HG03354 (cell line): Measurements from ENCODE around the gene ZP2.
"Not testable (repeated sequence)": the region's sequence is repeated elsewhere in the genome, so short reads cannot be mapped to it uniquely, and the experiment has no call there.

Experiments
- ATAC-seq: cut with Tn5 transposase; IDR thresholded peaks from one replicate; pipeline ENCODE4 v1.9.1; 2021; ENCODE audit warnings: mild to moderate bottlenecking; ENCODE audit not compliant: unreplicated experiment, poor library complexity, severe bottlenecking

ZP2 gene

DNA sequence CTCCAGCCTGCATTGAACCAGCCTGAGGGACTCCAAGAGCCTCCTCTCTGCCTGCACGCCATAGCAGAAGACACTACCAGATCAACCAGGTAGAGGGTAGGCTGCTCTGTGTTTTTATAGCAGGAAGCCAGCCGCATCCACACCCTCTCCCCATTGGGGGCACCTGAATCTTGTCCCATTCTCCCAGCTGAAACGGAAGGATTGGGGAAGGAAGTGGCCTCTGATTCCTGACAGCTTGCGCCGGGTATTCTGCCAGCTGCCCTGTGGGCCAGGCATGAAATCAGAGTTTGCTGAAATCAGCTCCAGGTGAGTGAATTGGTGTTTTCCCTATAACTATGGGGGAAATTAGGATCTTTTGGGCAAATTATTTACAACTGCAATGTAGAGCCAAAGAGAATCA lies at the start of gene ZP2:
ZP2 (minus strand) TSS at position 89 of the 400 bp plus-strand sequence; CDS start at position 62, 27 bp downstream.
- no peak for ATAC-seq

DNA sequence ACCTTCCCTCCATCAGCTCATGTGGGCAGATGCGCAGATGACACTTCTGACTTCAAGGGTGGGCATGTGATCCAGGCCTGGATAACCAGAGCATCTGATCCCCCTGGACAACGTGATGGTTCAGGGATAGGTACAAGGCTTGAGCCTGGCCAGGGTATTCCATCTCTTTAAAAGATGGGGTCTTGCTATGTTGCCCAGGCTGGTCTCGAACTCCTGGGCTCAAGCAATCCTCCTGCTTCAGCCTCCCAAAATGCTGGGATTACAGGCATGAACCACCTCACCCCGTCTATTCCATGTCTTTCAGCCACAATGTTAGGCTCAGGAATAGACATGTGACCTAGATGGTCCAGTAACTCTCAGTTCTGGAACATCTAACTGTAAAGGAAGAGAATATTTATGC lies 45.9 kb upstream of the ZP2 start:
- no peak for ATAC-seq

DNA sequence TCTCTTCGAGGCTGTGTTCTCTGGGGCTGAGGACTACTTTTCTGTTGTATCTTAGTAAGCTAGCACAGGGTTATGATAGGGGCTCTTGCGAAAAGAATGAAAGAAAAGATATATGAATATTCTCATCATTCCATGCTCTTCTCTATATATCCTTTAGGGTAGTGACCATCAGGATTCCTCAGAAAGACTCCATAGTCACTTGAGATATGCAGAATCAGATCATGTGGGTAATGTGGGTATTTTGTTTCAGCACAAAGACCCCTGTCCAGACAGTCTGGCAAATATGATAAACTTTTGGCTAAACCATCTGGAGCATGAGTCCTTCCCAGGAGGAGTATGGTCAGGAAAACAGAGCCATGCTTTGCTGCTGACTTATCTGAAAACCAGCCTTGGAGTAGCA lies 45.3 kb upstream of the ZP2 start:
- no peak for ATAC-seq

DNA sequence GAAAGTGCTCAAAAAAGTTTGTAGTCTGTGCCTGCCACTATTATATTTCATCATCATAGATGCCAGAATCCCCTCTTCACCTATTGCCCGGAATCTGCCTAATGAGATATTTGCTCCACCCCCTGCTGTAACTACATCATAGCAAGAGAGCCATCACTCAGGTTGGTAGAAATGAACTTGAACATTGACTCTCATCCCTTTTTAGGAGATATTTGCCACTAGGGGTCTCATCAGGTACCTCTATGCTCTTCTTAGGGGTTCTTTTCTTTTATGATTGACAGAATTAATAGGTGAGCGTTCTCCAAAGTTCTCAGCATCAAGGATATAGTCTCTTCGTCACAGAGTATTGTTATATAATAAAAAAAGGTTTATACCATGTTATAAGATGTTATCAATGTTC lies 42.1 kb upstream of the ZP2 start:
- no peak for ATAC-seq

DNA sequence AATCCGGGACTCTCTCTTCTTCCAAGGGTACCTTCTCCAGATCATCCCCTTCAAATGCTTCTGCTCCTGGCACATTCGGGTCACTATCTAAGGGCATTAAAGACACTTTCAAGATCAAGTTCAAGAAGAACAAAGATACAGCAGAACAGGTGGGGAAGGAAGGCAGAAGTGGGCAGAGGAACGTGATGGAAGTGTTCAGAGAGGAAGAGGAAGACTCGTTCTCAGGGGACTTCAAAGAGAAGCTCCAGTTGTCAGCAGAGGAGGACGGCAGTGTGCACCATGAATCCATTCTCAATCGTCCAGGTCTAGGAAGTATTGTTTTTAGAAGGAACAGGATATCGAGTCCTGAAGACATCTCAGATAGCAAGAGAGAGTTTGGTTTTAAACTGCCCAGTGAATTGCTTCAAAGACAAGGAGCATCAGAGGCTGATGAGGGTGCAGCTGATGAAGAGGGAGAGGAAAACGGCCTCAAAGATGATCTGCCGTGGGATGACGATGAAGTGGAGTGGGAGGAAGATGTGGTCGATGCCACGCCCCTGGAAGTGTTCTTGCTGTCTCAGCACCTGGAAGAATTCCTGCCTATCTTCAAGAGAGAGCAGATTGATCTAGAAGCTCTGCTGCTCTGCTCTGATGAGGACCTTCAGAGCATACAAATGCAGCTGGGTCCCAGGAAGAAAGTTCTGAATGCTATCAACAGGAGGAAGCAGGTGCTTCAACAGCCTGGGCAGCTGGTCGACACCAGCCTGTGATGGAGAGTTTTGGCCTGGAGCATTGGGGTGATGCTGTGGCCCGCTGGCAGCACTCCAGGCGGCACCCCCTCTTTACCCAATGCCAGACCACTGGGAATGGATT lies 38.9 kb upstream of the ZP2 start:
- ATAC-seq: no peak

DNA sequence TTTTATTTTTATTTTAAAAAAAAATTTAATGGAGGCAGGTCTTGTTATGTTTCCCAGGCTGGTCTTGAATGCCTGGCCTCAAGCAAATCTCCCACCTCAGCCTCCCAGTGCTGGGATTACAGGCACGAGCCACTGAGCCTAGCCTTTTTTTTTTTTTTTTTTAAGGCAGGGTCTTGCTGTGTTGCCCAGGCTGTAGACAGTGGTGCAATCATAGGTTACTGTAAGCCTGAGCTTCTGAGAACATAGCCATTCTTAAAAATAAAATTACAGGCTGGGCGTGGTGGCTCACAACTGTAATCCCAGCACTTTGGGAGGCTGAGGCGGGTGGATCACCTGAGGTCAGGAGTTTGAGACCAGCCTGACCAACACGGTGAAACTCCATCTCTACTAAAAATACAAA lies 36.8 kb upstream of the ZP2 start:
- ATAC-seq: not testable (repeated sequence)

DNA sequence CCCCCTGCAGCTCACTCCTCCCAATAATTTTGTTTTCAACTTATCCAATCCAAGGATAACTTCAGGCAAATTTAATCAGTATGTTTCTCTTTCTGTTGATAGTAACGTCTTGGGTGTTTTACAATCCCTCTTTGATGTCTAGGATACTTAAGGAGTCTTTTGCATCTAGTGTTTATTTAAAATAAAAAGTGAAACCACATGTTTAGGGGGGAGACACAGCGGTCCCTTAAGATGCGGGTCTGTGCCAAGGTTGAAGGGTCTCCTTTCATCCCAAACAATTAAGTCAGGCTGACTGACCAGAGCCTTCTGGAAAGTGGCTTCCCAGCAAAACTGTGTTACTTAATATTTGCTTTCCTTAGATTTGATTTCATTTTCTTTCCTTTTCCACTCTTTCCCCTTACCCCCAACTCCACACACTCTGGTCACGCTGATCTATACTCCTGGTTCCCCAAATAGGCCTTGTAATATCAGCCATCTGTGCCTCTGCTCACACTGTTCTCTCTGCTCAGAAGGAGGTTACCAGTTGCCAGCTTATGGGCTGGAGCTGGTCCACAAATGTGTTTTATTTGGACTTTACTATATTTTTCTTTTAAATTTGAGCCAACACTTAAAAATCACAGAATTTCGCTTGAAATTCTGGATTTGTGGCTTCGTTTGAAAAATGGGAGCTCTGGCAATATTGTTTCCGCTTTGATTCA lies 33.3 kb upstream of the ZP2 start:
- no peak for ATAC-seq

DNA sequence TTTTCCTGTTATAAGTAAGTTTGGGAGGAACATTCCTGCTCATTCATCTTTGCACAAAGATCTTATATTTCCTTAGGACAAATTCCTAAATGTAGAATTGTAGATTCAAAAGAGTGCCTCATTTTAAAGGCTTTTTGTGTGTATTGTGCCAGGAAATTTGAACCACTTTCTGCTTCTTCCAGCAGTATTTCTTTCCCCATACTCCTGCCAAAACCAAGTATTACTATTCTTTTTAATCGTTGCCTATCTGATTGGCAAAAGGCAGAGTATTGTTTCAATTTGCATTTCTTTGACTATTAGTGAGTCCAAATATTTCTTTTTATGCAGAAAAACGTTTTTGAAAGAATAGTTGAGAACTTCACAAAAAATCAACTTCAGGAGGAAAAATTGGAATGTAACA lies 31.4 kb upstream of the ZP2 start:
- ATAC-seq: no peak

DNA sequence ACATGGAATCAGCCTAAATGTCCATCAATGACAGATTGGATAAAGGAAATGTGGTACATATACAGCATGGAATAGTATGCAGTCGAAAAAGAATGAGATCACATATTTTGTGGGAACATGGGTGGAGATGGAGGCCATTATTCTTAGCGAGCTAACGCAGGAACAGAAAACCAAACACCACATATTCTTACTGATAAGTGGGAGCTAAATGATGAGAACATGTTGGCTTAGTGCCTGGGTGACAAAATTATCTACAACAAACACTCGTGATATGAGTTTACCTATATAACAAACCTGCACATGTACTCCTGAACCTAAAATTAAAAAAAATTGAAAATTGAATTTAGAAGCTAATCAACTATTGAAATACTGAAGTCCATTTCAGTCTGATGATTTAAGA lies 28.3 kb upstream of the ZP2 start:
- no peak for ATAC-seq

DNA sequence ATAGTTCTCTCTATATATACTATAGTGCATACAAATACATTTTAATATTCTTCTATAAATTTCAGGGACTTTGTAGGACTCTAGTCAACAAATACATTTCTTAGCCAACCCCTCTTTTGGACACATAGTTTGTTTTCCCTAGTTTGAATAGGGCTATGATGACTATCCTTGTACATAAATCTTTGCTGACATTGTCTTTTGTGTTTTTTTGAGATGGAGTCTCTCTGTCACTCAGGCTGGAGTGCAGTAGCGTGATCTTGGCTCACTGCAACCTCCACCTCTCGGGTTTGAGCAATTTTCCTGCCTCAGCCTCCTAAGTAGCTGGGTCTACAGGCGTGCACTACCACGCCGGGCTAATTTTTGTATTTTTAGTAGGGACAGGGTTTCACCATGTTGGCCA lies 25.5 kb upstream of the ZP2 start:
- no peak for ATAC-seq

DNA sequence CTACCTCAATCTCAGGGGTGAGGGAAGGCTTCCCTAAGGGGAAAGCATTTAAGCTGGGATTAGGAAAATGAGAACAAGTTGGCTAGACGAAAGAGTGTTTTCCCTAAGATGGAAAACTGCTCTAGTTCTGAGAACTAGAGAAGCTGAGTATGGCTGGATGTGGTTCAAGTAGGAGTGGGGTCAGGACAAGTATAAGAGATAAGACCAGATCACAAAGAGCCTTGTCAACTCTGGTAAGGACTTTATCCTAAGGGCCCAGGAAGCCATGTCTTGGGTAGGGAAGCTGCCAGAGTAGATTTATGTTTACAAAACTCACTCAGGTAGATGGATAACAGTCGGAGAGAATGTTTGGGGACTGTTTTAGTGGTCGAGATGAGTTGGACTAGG lies 23.8 kb upstream of the ZP2 start:
- no peak for ATAC-seq

DNA sequence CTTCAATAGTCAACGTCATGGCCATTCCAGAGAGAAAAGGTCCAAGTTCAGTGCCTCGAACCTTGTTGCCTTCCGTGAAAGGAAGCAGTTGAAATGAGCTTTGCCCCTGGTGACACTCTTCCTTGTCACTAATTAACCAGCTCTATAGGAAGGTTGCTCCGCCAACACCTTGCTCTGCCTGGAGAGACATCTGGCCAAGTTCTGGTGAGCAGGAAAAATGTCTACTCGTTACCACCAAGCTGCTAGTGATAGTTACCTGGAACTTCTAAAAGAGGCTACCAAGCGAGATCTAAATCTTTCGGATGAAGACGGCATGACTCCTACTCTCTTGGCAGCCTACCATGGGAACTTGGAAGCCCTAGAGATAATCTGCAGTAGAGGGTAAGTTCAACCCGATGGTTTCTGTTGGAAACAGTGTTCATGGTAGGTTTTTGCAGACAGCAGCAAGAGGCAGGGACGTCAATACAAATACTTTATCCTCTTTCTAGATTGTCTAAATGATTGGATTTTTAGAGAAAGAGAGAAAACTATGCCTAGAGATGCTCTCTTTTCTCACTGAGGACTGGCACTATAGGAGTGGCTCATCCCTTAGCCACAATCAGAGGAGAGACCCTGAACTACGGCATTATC lies 22.3 kb upstream of the ZP2 start, which contains the start of gene ANKS4B:
ANKS4B (plus strand) TSS at position 179 of the 630 bp plus-strand sequence; CDS start at position 218, 39 bp downstream.
- ATAC-seq: no peak

DNA sequence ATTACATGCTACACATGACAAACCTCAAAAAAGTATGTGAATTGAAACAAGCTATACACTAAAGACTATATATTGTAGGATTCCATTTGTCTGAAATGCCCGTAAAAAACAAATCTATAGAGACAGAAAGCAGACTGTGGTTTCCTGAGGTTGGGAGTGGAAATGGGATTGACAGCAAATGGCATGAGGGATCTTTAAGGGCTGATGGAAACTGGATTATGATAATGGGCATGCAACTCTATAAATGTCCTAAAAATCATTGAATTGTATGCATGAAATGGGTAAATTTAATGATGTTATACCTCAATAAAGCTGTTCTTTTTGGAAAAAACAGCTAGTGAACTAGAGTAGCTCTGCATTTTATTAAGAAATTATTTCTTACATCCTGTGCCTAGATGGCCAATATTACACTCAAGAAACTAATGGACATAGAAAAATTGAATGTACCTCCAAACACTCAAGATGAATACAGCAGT lies 21.7 kb upstream of the ZP2 start:
- ATAC-seq: no peak

DNA sequence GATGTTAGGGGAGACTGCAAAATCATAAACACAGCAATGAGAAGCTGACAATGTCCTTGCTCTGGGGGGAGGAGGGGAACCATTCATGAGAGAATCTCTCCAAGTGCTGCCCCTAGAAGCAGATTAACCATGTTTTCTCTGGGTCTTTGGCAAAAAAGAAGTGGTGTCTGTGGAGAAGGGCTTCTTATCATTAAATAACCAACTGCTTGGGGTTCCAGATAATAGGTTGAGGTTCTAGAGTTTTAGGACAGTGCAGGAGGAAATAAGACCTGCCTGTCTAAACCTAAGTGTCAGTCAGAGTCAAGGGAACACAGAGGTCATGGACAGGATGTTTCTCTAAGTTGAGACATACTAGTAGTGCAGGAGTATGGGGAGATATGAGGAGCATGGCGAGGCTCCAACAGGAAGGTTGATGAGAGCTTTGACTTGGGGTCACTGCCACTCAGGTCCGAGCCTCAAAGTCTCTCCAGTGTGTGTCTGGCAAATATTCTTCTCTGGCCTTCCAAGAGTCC lies 17.0 kb upstream of the ZP2 start:
- ATAC-seq: no peak

DNA sequence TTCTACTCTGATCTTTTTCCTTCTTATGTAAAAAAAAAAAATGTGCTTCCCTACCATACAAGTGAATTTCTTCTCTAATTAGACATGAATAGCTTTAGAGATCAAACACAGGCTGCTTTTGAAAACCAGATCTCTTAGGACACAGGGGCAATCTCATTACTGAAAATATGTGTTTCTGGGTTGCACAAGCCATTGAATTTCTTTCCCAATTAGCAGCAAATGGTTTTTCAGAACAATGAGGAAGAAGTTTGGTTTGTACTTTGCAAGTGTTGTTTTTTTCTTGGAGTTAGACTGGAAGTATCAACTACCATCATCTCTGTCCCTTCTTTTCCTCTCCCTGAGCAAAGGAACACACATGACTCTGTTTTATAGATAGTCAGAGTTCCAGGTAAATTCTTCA lies 16.5 kb upstream of the ZP2 start:
- no peak for ATAC-seq

DNA sequence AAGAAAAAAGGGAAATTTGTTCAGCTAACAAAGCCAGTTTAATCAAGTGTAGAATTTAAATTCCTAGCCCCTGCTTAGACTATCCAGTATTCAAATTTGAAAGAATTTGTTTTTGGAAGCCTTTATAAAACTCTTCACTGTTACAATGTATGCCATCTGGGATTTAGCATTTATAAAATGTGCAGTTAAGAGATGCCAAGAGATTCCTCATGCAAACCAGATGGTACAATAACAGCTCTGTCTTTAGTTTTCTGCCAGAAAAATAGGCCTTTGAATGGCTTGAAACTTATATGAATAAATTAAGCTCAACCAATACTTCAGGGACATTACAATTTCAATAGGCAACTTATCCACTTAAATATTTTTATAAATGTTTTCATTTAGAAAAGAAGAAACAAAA lies 15.4 kb upstream of the ZP2 start:
- no peak for ATAC-seq

DNA sequence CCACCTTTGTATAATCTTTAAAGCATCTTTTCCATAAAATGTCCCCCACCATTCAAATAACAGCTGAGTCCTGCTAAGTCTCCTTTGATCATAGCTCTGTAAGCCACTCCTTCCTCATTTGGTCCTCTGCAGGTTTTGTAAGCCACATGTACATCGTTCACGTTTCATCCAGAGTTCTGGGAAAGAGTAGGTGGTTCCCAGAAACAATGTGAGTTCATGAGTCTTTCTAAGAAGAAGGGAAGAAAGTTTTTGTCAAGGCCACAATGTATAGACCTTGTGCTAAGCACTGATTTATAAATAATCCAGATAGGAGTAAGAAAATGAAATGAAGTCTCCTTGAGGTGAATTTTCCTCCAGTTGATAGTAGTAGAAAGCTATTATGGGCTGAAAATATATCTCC lies 13.4 kb upstream of the ZP2 start:
- no peak for ATAC-seq

DNA sequence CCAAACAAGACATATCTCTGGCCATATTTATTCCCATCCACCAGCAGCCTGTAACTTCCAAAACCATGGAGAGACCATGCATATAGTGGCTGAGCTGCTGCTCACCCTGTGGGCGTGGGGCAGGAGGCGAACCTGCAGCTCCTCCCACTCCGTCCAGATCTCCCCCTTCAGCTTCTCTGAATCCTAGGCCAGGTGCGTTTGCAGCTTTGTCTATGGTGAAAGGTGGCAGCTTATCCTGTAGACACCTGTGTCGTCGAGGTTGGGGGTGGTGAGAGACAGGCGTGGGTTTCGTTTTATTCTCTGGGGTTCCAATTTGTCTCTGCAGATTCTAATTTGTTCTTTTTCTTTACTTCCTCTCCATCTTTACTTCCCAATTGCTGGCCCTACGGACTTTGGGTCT lies 12.4 kb upstream of the ZP2 start:
- ATAC-seq: no peak

DNA sequence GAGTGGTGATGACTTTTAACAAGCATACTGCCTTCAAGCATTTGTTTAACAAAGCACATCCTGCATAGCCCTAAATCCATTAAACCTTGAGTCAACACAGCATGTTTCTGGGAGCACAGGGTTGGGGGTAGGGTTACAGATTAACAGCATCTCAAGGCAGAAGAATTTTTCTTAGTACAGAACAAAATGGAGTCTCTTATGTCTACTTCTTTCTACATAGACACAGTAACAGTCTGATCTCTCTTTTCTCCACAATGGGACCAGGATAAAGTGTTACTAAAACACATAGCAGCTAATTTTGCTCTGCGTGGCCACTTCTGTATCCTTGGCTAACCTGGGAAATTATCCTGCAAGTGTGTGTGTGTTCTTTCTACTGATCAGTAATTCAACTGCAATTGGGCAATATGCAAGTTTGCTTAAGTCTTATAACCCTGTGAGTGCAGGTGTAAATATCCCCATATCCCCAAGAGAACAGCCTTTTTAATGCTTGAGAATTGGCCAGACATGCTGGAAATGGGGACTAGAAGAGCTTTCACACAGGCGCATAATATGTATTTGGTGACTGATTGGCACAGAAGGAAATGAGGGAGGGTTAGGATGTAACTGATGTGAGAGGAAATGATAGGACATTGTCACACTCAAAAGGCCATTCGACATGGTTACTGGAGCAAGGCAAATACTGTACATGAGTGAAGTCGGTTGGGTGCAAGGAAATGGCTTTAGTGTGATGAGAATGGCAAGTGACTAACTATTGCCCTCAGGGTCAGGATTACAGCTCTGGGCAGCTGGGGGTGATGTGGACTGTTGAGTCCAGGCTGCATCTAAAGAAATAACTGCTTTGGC lies 11.3 kb upstream of the ZP2 start:
- ATAC-seq: no peak

DNA sequence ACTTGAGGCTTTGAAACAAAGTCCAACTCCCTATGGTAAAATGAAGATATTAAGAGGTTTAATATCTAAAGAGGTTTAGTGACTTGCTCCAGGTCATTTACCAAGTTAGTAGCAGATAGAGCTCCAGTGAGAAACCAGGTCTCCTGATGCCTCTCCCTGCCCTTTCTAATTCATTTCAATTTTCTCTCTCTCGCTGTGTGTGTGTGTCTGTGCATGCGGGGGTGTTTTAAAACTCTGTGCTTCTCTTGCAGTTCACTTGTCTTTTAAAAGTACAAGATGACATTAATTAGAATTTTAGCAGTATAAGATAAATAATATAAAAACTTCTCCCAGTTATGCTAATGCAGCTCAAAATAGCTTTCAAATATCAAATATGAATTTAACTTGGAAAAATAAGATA lies 8.2 kb upstream of the ZP2 start:
- ATAC-seq: no peak
